Neural progenitor cell (in vitro differentiated cells): ENCODE data around the gene MYO1B. TPM values are rescaled to one million over a fixed set of nuclear protein-coding genes. Genes with fewer than 3 reads are reported as not detected.

Source experiments
- DNase-seq: peaks from one replicate; pipeline ENCODE4 v3.0.0-alpha.2; 2016; ENCODE audit warnings: low spot score
- H2AFZ ChIP-seq: fragments of 200-600 bp; sonication (generic); replicated peaks from 2 replicates; pipeline ENCODE4 v1.6.1; 2016; ENCODE audit warnings: antibody characterized with exemption
- H3F3A ChIP-seq: fragments of 200-600 bp; sonication (generic); 2 replicates; pipeline ENCODE4 v1.6.1; 2016; ENCODE audit warnings: antibody characterized with exemption, low read depth
- H3K27ac ChIP-seq: fragments of 200-600 bp; sonication (generic); 2 replicates; pipeline ENCODE4 v1.5.1; 2016; ENCODE audit warnings: mild to moderate bottlenecking
- H3K27me3 ChIP-seq: fragments of 200-600 bp; sonication (generic); 2 replicates; pipeline ENCODE4 v1.6.1; 2016; ENCODE audit warnings: mild to moderate bottlenecking, moderate library complexity
- H3K36me3 ChIP-seq: fragments of 200-600 bp; sonication (generic); 2 replicates; pipeline ENCODE4 v1.5.1; 2016
- H3K4me1 ChIP-seq: fragments of 200-600 bp; sonication (generic); 2 replicates; pipeline ENCODE4 v1.6.1; 2016; ENCODE audit warnings: mixed run types
- H3K4me2 ChIP-seq: fragments of 200-600 bp; sonication (generic); 2 replicates; pipeline ENCODE4 v1.6.1; 2016
- H3K4me3 ChIP-seq: fragments of 200-600 bp; sonication (generic); 2 replicates; pipeline ENCODE4 v1.5.1; 2016
- H3K79me2 ChIP-seq: fragments of 200-600 bp; sonication (generic); 2 replicates; pipeline ENCODE4 v1.6.1; 2016; ENCODE audit warnings: low read depth
- H3K9ac ChIP-seq: fragments of 200-600 bp; sonication (generic); 2 replicates; pipeline ENCODE4 v1.6.1; 2016
- H3K9me3 ChIP-seq: fragments of 200-600 bp; sonication (generic); 2 replicates; pipeline ENCODE4 v1.5.1; 2016; ENCODE audit warnings: low read depth
- H4K20me1 ChIP-seq: fragments of 200-600 bp; sonication (generic); 2 replicates; pipeline ENCODE4 v1.6.1; 2016; ENCODE audit warnings: low read depth
- H3K27ac Mint-ChIP-seq: 3 replicates; pipeline ENCODE4 v1.8.0; 2021; ENCODE audit warnings: mixed read lengths
- H3K27me3 Mint-ChIP-seq: 2 replicates; pipeline ENCODE4 v1.8.0; 2022; ENCODE audit warnings: low read depth, mild to moderate bottlenecking, inconsistent platforms, moderate library complexity, mixed read lengths; ENCODE audit not compliant: insufficient read depth
- H3K36me3 Mint-ChIP-seq: 3 replicates; pipeline ENCODE4 v1.8.0; 2021; ENCODE audit warnings: mixed read lengths
- H3K4me1 Mint-ChIP-seq: 3 replicates; pipeline ENCODE4 v1.8.0; 2021; ENCODE audit warnings: mixed read lengths
- H3K4me3 Mint-ChIP-seq: 3 replicates; pipeline ENCODE4 v1.8.0; 2021; ENCODE audit warnings: mild to moderate bottlenecking, moderate library complexity, mixed read lengths
- H3K9me3 Mint-ChIP-seq: 3 replicates; pipeline ENCODE4 v1.8.0; 2020; ENCODE audit warnings: mixed read lengths
- EZH2 ChIP-seq: fragments of 200-600 bp; sonication (generic); IDR thresholded peaks from 2 replicates; pipeline ENCODE4 v1.6.1; 2017; ENCODE audit warnings: antibody characterized with exemption, mild to moderate bottlenecking, moderate library complexity
- EZH2phosphoT487 ChIP-seq: fragments of 200-600 bp; sonication (generic); IDR thresholded peaks from 2 replicates; pipeline ENCODE4 v1.6.1; 2017; ENCODE audit warnings: antibody characterized with exemption
- total RNA-seq: library from RNA; depleted of rRNA; stranded (reverse); fragments of >200 nt; gene quantifications from 2 replicates; pipeline ENCODE4 v1.2.3, GENCODE V29; 2015; ENCODE audit warnings: low replicate concordance
- TF ChIP-seq, protein P1 (sequence below): fragments of 200-600 bp; sonication (generic); IDR thresholded peaks from 2 replicates; pipeline ENCODE4 v1.5.1; 2017; ENCODE audit warnings: antibody characterized with exemption, mild to moderate bottlenecking

Gene MYO1B
- total RNA-seq, 1 donor from 2014 or later = 88.0 TPM

DNA sequence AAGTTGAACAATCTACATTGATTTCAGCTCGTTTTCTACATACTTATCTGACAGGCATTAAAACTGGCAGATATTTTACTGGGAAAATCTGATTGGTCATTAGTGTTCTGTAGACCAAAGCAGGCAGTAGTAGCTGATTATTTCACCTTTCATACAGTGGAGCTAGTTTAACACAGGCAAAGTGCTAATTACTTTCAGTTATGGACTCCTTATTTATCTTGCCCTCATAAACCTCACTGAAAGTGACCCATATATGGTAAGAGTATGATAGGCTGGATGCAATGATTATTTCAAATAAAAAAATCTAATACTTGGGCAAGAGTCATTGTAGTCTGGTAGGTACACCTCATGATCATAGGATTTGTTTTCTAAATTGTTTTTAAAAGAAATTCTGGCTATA is 129.7 kb downstream of the MYO1B start:
- Histone ChIP-seq H3K9me3 (no peaks in the 10 kb centered on the region), H3K27ac (no peak overlapping the region), H3K4me2 (no peak overlapping the region), H2AFZ (no peak overlapping the region), H3F3A (no peaks in the 10 kb centered on the region), H3K36me3 (no peaks in the 10 kb centered on the region), H3K79me2 (no peaks in the 10 kb centered on the region), H3K4me3 (no peak overlapping the region), H3K4me1 (no peaks in the 10 kb centered on the region), H3K9ac (no peak overlapping the region), H3K27me3 (no peaks in the 10 kb centered on the region), H4K20me1 (no peaks in the 10 kb centered on the region)
- Mint-ChIP-seq H3K27ac (no peak overlapping the region), H3K27me3 (no peaks in the 10 kb centered on the region), H3K4me1 (peaks cover 14% of the 10 kb centered on the region), H3K36me3 (peaks cover 31% of the 10 kb centered on the region), H3K9me3 (no peaks in the 10 kb centered on the region), H3K4me3 (no peak overlapping the region)
- DNase-seq = no peak
- TF ChIP-seq EZH2phosphoT487 = no peak
- TF ChIP-seq, protein P1, sequence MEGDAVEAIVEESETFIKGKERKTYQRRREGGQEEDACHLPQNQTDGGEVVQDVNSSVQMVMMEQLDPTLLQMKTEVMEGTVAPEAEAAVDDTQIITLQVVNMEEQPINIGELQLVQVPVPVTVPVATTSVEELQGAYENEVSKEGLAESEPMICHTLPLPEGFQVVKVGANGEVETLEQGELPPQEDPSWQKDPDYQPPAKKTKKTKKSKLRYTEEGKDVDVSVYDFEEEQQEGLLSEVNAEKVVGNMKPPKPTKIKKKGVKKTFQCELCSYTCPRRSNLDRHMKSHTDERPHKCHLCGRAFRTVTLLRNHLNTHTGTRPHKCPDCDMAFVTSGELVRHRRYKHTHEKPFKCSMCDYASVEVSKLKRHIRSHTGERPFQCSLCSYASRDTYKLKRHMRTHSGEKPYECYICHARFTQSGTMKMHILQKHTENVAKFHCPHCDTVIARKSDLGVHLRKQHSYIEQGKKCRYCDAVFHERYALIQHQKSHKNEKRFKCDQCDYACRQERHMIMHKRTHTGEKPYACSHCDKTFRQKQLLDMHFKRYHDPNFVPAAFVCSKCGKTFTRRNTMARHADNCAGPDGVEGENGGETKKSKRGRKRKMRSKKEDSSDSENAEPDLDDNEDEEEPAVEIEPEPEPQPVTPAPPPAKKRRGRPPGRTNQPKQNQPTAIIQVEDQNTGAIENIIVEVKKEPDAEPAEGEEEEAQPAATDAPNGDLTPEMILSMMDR = no peak
- TF ChIP-seq EZH2 = no peak

GRCh38 chr2:191376981-191377629 is 131.9 kb downstream of the MYO1B start:
- no peaks in the 10 kb centered on the region for H3K9me3 Mint-ChIP-seq
- no peaks in the 10 kb centered on the region for H3K4me1 ChIP-seq
- no peaks in the 10 kb centered on the region for H3K27me3 Mint-ChIP-seq
- no peaks in the 10 kb centered on the region for H3K36me3 ChIP-seq
- H3K4me3 ChIP-seq = no peak overlapping the region
- no peaks in the 10 kb centered on the region for H3K9me3 ChIP-seq
- H4K20me1 ChIP-seq = no peaks in the 10 kb centered on the region
- no peak overlapping the region for H3K9ac ChIP-seq
- H3K36me3 Mint-ChIP-seq = peaks cover 23% of the 10 kb centered on the region
- no peak overlapping the region for H3K27ac Mint-ChIP-seq
- H3K27me3 ChIP-seq = no peaks in the 10 kb centered on the region
- no peak overlapping the region for H3K4me3 Mint-ChIP-seq
- H3K4me1 Mint-ChIP-seq = peaks cover 14% of the 10 kb centered on the region
- no peaks in the 10 kb centered on the region for H3F3A ChIP-seq
- H3K4me2 ChIP-seq = no peak overlapping the region
- DNase-seq = no peak
- TF ChIP-seq, protein P1 = no peak
- TF ChIP-seq EZH2phosphoT487 (no peak), EZH2 (no peak)
- H3K27ac ChIP-seq = no peak overlapping the region
- H3K79me2 ChIP-seq = no peaks in the 10 kb centered on the region
- no peak overlapping the region for H2AFZ ChIP-seq

GRCh38 chr2:191379375-191379774 is 134.2 kb downstream of the MYO1B start:
- peaks cover 3% of the 10 kb centered on the region for H3K36me3 ChIP-seq
- peaks cover 17% of the 10 kb centered on the region for H3K36me3 Mint-ChIP-seq
- no peak for DNase-seq

More at GRCh38 chr2:191379375-191379774, 134.2 kb downstream of the MYO1B start:
- Histone ChIP-seq H3K4me2 (no peak overlapping the region), H3F3A (no peaks in the 10 kb centered on the region), H4K20me1 (no peaks in the 10 kb centered on the region), H3K79me2 (no peaks in the 10 kb centered on the region), H3K9ac (no peak overlapping the region), H3K4me3 (no peak overlapping the region), H3K4me1 (no peaks in the 10 kb centered on the region), H3K27ac (no peak overlapping the region), H2AFZ (no peak overlapping the region), H3K9me3 (no peaks in the 10 kb centered on the region), H3K27me3 (no peaks in the 10 kb centered on the region)
- H3K4me1 Mint-ChIP-seq = peaks cover 14% of the 10 kb centered on the region
- H3K27me3 Mint-ChIP-seq = no peaks in the 10 kb centered on the region
- no peak overlapping the region for H3K27ac Mint-ChIP-seq
- no peaks in the 10 kb centered on the region for H3K9me3 Mint-ChIP-seq
- no peak overlapping the region for H3K4me3 Mint-ChIP-seq
- TF ChIP-seq, protein P1 = no peak
- TF ChIP-seq EZH2 (no peak), EZH2phosphoT487 (no peak)
